GM19468 (cell line): ENCODE data around the gene TENT4B.

Experiments
- ATAC-seq: cut with Tn5 transposase; IDR thresholded peaks from one replicate; pipeline ENCODE4 v1.9.1; 2021; ENCODE audit warnings: mild to moderate bottlenecking, moderate library complexity, moderate number of reproducible peaks; ENCODE audit not compliant: unreplicated experiment; ENCODE audit errors: extremely low read depth

TENT4B gene

DNA sequence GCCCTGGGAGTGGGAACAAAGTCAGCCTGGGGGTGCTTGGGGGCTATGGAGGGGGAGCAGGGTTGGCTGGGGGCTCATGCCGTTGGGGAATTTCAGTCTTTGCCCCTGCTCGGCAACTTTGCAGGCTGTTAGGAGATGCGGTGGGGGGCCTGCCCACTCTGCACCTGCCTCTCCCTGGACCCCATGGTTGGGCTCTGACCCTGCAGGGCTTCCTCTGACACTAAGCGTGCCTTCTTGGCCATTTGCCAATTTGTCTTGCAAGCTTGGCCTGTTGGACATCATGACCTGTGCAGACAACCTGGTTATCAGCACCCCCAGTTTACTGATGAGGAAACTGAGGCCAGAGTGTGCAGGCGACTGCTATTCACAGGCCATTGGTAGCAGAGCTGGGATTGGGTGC lies 127.8 kb downstream of the TENT4B start:
- no peak for ATAC-seq
